NCI-H2196 treated with DMSO at 0.1 percent for 48 hours (cell line): ENCODE measurements around the gene TRABD2B.

Experiments used
- DNase-seq: peaks from one replicate; lab custom pipeline; 2025; ENCODE audit not compliant: unreplicated experiment; lab: John Stamatoyannopoulos, UW

The TRABD2B gene

GRCh38 chr1:47938520-47938919, 58.7 kb downstream of the TRABD2B start:
- no peak for DNase-seq

- no peak for DNase-seq
Observed at GRCh38 chr1:47937586-47938254, 59.5 kb downstream of the TRABD2B start.

GRCh38 chr1:47936916-47937551, 60.2 kb downstream of the TRABD2B start:
- no peak for DNase-seq

GRCh38 chr1:47935856-47936255, 61.3 kb downstream of the TRABD2B start:
- no peak for DNase-seq

- DNase-seq = no peak
Observed at GRCh38 chr1:47935163-47935562, 62.0 kb downstream of the TRABD2B start.

GRCh38 chr1:47934243-47934805, 62.9 kb downstream of the TRABD2B start:
- no peak for DNase-seq

GRCh38 chr1:47932743-47933142, 64.4 kb downstream of the TRABD2B start:
- no peak for DNase-seq

GRCh38 chr1:47931395-47931794, 65.8 kb downstream of the TRABD2B start:
- DNase-seq = peak; percentile 7

- no peak for DNase-seq
Observed at GRCh38 chr1:47930210-47930840, 66.9 kb downstream of the TRABD2B start.

GRCh38 chr1:47927165-47927564, 70.0 kb downstream of the TRABD2B start:
- DNase-seq = no peak

- no peak for DNase-seq
Observed at GRCh38 chr1:47926461-47926999, 70.7 kb downstream of the TRABD2B start.

- no peak for DNase-seq
Observed at GRCh38 chr1:47924270-47925048, 72.7 kb downstream of the TRABD2B start.

- DNase-seq = no peak
Observed at GRCh38 chr1:47921935-47922415, 75.2 kb downstream of the TRABD2B start.

GRCh38 chr1:47919113-47919833, 77.9 kb downstream of the TRABD2B start:
- DNase-seq = no peak

GRCh38 chr1:47918257-47918867, 78.8 kb downstream of the TRABD2B start:
- no peak for DNase-seq

GRCh38 chr1:47917687-47918086, 79.5 kb downstream of the TRABD2B start:
- no peak for DNase-seq

- no peak for DNase-seq
Observed at GRCh38 chr1:47915677-47916353, 81.4 kb downstream of the TRABD2B start.

- DNase-seq = no peak
Observed at GRCh38 chr1:47914952-47915676, 82.1 kb downstream of the TRABD2B start.
